ENCODE measurements around the gene CDKN2AIPNL.

The CDKN2AIPNL gene

DNA sequence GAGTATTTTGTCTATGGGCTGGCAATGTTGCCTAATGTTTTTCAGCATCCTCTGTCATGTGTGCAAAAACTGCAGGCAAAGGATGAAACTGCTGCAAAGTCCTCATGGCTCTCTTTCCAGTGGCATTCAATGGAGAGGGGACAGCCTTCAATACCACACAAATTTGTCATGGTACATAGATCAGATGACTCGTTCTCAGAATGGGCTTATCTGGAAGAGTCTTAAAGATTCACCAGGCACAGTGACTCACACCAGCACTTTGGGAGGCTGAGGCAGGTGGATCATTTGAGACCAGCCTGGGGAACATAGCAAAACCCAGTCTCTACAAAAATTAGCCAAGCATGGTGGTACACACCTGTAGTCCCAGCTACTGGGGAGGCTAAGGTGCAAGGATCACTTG is 5.3 kb downstream of the CDKN2AIPNL start:
- H3K4me3 ChIP-seq (ENCODE audit: low read depth, low read length) = no peak overlapping the region
- TF ChIP-seq, protein P1, sequence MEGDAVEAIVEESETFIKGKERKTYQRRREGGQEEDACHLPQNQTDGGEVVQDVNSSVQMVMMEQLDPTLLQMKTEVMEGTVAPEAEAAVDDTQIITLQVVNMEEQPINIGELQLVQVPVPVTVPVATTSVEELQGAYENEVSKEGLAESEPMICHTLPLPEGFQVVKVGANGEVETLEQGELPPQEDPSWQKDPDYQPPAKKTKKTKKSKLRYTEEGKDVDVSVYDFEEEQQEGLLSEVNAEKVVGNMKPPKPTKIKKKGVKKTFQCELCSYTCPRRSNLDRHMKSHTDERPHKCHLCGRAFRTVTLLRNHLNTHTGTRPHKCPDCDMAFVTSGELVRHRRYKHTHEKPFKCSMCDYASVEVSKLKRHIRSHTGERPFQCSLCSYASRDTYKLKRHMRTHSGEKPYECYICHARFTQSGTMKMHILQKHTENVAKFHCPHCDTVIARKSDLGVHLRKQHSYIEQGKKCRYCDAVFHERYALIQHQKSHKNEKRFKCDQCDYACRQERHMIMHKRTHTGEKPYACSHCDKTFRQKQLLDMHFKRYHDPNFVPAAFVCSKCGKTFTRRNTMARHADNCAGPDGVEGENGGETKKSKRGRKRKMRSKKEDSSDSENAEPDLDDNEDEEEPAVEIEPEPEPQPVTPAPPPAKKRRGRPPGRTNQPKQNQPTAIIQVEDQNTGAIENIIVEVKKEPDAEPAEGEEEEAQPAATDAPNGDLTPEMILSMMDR (IDR thresholded peaks at IDR 0.05; ENCODE audit: insufficient read depth, low read depth, low read length, missing control alignments) = no peak
- no peak for DNase-seq (ENCODE audit: low read depth)

DNA sequence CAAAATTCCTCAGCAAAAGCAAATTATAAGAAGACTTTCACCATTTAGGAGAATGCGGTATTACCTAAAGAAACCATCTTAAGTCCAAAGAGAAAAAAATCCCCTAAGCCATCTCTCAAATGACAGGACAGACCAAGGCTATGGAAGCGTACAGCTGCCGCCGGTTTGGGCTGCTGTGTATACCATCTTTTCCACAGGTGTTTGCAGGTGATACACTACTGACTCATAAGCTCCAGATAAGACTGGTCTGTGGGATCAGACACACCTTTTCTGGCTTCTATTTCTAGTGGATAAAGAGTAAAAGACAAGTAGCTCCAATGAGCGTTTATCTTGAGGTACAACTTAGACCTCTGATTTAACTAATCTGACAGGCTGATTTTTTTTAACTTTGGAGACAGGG is 7.7 kb downstream of the CDKN2AIPNL start:
- H3K4me3 ChIP-seq (ENCODE audit: low read depth, low read length) = no peak overlapping the region
- no peak for DNase-seq (ENCODE audit: low read depth)
- TF ChIP-seq, protein P1 (IDR thresholded peaks at IDR 0.05; ENCODE audit: insufficient read depth, low read depth, low read length, missing control alignments) = no peak

DNA sequence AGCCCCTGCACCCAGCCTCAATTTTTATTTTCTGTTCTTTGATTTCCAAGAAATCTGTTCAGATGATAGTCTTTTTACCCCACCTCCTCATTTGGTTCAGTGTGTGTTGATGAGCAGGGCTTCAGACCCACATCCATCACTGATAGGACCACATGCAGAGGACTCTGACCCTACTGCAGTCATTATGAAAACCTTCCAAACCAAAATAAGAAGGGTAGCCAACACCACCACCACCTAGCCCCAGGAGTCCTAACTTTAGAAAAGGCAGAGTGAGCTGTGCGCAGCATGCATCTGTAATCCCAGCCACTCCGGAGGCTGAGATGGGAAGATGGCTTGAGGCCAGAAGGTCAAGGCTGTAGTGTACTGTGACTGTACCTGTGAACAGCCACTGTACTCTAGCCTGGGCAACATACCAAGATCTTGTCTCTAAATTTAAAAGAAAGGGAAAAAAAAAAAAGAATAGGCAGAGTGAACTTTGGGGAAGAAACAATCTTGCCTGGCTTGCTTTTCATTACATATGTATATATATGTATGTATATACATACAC is 13.0 kb downstream of the CDKN2AIPNL start:
- TF ChIP-seq, protein P1 (IDR thresholded peaks at IDR 0.05; ENCODE audit: insufficient read depth, low read depth, low read length, missing control alignments) = no peak
- no peak for DNase-seq (ENCODE audit: low read depth)
- no peak overlapping the region for H3K4me3 ChIP-seq (ENCODE audit: low read depth, low read length)

DNA sequence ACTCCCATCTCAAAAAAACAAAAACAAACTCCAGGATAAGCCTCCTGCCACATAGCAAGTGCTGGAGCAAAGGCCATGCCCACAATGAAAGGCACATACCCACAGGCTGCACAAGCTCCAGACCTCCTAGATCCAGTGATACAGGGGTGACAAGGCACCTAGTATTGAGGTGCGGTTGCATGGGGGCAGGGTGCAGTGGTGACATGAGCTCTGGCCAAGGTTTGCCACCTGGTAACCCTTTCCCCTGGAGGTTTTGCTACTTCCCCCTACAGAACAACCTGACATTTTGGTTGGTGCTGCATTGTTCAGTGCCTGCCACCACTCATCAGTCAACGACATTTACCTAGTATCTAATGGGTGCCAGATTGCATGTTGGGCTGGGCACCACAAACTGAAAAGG is 14.5 kb downstream of the CDKN2AIPNL start:
- H3K4me3 ChIP-seq (ENCODE audit: low read depth, low read length) = no peak overlapping the region
- no peak for DNase-seq (ENCODE audit: low read depth)
- TF ChIP-seq, protein P1 (IDR thresholded peaks at IDR 0.05; ENCODE audit: insufficient read depth, low read depth, low read length, missing control alignments) = no peak

DNA sequence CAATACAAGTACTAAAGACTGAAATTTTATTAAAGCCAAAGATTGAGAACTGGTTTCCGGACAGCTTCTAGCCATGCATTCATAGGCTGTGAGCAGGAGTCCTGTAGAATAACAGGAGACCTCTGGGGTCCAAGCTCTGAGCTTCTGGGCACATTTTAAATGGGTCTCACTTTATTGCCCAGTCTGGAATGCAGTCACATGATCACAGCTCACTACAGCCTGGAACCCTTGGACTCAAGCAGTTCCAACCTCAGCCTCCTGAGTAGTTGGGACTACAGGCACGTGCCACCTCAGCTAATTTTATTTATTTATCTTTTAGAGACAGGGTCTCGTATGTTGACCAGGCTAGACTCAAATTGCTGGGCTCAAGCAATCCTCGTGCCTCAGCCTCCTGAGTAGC is 15.4 kb downstream of the CDKN2AIPNL start:
- TF ChIP-seq, protein P1 (IDR thresholded peaks at IDR 0.05; ENCODE audit: insufficient read depth, low read depth, low read length, missing control alignments) = no peak
- H3K4me3 ChIP-seq (ENCODE audit: low read depth, low read length) = no peak overlapping the region
- DNase-seq (ENCODE audit: low read depth) = no peak

DNA sequence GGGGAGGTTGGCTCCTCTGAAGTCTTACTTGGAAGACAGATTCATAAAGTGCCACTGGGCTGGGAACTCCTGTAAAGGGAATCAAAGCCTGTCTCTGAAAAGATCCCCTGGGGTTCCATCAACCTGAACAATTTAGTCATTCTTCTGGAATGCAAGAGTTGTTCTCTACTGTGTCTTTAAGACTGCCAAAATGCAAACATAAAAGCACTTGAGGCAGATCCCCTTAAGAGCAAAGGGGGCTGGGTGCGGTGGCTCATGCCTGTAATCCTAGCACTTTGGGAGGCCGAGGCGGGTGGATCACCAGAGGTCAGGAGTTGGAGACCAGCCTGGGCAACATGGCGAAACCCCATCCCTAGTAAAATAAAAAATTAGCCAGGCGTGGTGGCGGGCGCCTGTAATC is 16.7 kb downstream of the CDKN2AIPNL start:
- TF ChIP-seq, protein P1 (IDR thresholded peaks at IDR 0.05; ENCODE audit: insufficient read depth, low read depth, low read length, missing control alignments) = no peak
- no peak overlapping the region for H3K4me3 ChIP-seq (ENCODE audit: low read depth, low read length)
- DNase-seq (ENCODE audit: low read depth) = no peak

DNA sequence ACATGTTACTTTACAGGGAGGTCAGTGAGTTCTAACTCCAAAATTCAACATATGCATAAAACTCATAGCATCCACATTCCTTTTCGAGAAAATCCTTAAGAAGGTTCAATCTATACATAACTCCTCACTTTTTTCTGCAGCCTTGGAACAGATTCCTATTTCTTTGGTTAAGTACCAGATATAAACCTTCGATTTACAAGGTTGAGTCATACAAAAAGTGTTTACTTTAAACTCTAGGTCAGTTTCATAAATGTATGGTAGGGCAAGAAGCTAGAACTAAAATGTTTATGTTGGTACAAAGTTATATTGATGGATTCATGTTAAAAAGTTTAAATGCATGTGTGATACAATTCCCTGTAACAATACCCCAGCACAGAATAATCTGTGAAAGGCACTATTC is 19.4 kb downstream of the CDKN2AIPNL start:
- TF ChIP-seq, protein P1 (IDR thresholded peaks at IDR 0.05; ENCODE audit: insufficient read depth, low read depth, low read length, missing control alignments) = no peak
- H3K4me3 ChIP-seq (ENCODE audit: low read depth, low read length) = no peak overlapping the region
- DNase-seq (ENCODE audit: low read depth) = no peak
